ENCODE measurements around the gene MCC. TPM values are rescaled to one million over a fixed set of nuclear protein-coding genes. Genes with fewer than 3 reads are reported as not detected.
A peak's percentile ranks its signal among the peaks of the same experiment; 100 is the strongest.

The MCC gene
- total RNA-seq, 1 experiment from 2014 or later: 7.6 TPM

- DNase-seq: no peak
- Histone ChIP-seq H3K18ac (ENCODE audit: insufficient read length, low read depth, low read length) (no peak overlapping the region), H3K79me1 (ENCODE audit: insufficient read depth, low read depth, low read length, poor library complexity, severe bottlenecking) (peaks cover 5% of the 10 kb centered on the region), H2BK120ac (ENCODE audit: low read depth, low read length, poor library complexity, severe bottlenecking) (no peak overlapping the region), H2BK20ac (ENCODE audit: low read depth, low read length, poor library complexity, severe bottlenecking) (no peak overlapping the region), H2AFZ (ENCODE audit: low read length) (no peak overlapping the region), H4K20me1 (ENCODE audit: control insufficient read depth, insufficient read depth, insufficient read length) (no peaks in the 10 kb centered on the region), H3K23ac (ENCODE audit: insufficient read length, low read depth, low read length) (no peak overlapping the region), H2BK5ac (ENCODE audit: insufficient read length, low read length) (no peak overlapping the region), H4K8ac (replicated peaks; ENCODE audit: insufficient read length, low read depth, low read length) (no peak overlapping the region), H3K23me2 (ENCODE audit: insufficient read length, low read depth, low read length, poor library complexity, severe bottlenecking) (no peaks in the 10 kb centered on the region), H4K91ac (ENCODE audit: insufficient read length, low read depth, low read length) (no peak overlapping the region), H2BK15ac (ENCODE audit: low read depth, low read length) (no peak overlapping the region), H3K79me2 (ENCODE audit: insufficient read depth, low read length) (peaks cover 5% of the 10 kb centered on the region; the same call in 1 of the 2 replicates), H4K5ac (ENCODE audit: insufficient read length, low read depth, low read length) (no peak overlapping the region), H2AK5ac (ENCODE audit: insufficient read length, low read length) (no peak overlapping the region), H3K56ac (ENCODE audit: insufficient read length, low read depth, low read length) (no peak overlapping the region), H3K27me3 (ENCODE audit: insufficient read depth, low read length) (no peaks in the 10 kb centered on the region), H3K9me3 (ENCODE audit: control insufficient read depth, low read depth, low read length) (no peaks in the 10 kb centered on the region), H3K9ac (ENCODE audit: extremely low read depth, insufficient read length, low read length) (no peak overlapping the region), H3T11ph (ENCODE audit: low read length) (no peak overlapping the region), H3K27ac (ENCODE audit: insufficient read length, low read depth, low read length) (no peak overlapping the region), H3K4me1 (ENCODE audit: insufficient read depth, low read length) (peaks cover 18% of the 10 kb centered on the region), H3K4ac (ENCODE audit: low read depth, low read length) (no peak overlapping the region), H3K14ac (ENCODE audit: insufficient read depth, low read length) (no peak overlapping the region), H3K4me2 (ENCODE audit: insufficient read depth, insufficient read length, low read length) (no peak overlapping the region), H2BK12ac (ENCODE audit: insufficient read length, low read depth, low read length) (no peak overlapping the region)
- TF ChIP-seq CTCF (conservative IDR thresholded peaks at IDR 0.05): no peak
- Mint-ChIP-seq H3K4me1 (peaks cover 65 to 74% of the 10 kb centered on the region in 2 experiments), H3K4me3 (no peak overlapping the region), H3K36me3 (ENCODE audit: insufficient read depth in 1 of 3, low read depth in 3 of 3) (no peaks in the 10 kb centered on the region; a peak in 1 of 7 replicates), H3K27me3 (ENCODE audit: low read depth) (no peaks in the 10 kb centered on the region), H3K9me3 (no peaks in the 10 kb centered on the region), H3K27ac (peak overlapping the region in 2 of 3 experiments; percentile 20 to 36; a peak in 3 of 7 replicates)
- no CpG with 5 or more reads among the region's 3 CpGs for WGBS (ENCODE audit: extremely low coverage, insufficient read length, low lambda C conversion rate)
These were observed 221.4 kb downstream of the MCC start for GRCh38 chr5:113266913-113267227.

Data from H9 (cell line).